ENCODE measurements around the gene OGFOD3.
"Not testable (repeated sequence)": the region's sequence is repeated elsewhere in the genome, so short reads cannot be mapped to it uniquely, and the experiment has no call there.

OGFOD3 gene

DNA sequence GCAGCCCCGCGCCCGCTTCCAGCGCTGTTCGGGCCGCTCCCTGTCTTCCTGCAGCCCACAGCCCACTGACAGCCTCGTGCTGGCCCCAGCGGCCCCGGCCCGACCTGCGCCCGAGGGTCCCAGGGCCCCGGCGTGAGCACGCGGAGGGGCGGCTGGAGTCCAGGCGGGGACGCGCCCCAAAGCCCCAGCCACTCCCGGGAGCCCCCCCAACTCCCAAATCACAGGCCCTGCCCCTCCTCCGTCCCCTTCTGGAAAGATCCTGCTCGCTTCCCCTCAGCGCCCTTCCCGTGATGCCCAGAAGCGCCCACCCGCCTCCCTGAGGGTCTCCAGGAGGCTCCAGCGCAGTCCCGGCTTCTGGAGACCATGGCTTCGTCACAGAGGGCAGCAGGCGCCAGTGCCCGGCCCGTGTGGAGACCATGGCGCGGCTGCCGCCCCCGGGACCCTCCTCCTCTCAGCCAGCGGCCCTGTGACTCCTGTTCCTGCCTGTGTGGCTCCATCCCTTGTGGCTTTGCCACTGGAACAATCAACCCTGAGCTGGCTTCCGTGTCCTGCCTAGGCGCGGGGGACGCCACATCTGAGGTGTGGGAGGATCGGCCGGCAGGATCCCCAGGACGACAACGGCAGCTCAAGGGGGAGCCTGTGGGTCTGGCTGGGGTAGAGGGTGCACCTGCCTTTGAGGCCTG lies 42.9 kb downstream of the OGFOD3 start:
- DNase-seq (ENCODE audit: low read depth in 1 of 2, low spot score in 1 of 2): no peak
- in situ Hi-C loops (cut with HindIII; ENCODE audit: low pct_unique_long_range_greater_than_20kb, low sequenced_read_pairs): no loop called here
- no peak for TF ChIP-seq JUND (IDR thresholded peaks at IDR 0.05; ENCODE audit: low read depth)

DNA sequence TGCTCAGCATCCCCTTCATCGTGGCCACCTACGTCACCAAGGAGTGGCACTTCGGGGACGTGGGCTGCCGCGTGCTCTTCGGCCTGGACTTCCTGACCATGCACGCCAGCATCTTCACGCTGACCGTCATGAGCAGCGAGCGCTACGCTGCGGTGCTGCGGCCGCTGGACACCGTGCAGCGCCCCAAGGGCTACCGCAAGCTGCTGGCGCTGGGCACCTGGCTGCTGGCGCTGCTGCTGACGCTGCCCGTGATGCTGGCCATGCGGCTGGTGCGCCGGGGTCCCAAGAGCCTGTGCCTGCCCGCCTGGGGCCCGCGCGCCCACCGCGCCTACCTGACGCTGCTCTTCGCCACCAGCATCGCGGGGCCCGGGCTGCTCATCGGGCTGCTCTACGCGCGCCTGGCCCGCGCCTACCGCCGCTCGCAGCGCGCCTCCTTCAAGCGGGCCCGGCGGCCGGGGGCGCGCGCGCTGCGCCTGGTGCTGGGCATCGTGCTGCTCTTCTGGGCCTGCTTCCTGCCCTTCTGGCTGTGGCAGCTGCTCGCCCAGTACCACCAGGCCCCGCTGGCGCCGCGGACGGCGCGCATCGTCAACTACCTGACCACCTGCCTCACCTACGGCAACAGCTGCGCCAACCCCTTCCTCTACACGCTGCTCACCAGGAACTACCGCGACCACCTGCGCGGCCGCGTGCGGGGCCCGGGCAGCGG lies 43.6 kb downstream of the OGFOD3 start:
- TF ChIP-seq JUND (IDR thresholded peaks at IDR 0.05; ENCODE audit: low read depth): no peak
- in situ Hi-C loops (cut with HindIII; ENCODE audit: low pct_unique_long_range_greater_than_20kb, low sequenced_read_pairs): no loop called here
- DNase-seq (ENCODE audit: low read depth in 1 of 2, low spot score in 1 of 2): no peak

DNA sequence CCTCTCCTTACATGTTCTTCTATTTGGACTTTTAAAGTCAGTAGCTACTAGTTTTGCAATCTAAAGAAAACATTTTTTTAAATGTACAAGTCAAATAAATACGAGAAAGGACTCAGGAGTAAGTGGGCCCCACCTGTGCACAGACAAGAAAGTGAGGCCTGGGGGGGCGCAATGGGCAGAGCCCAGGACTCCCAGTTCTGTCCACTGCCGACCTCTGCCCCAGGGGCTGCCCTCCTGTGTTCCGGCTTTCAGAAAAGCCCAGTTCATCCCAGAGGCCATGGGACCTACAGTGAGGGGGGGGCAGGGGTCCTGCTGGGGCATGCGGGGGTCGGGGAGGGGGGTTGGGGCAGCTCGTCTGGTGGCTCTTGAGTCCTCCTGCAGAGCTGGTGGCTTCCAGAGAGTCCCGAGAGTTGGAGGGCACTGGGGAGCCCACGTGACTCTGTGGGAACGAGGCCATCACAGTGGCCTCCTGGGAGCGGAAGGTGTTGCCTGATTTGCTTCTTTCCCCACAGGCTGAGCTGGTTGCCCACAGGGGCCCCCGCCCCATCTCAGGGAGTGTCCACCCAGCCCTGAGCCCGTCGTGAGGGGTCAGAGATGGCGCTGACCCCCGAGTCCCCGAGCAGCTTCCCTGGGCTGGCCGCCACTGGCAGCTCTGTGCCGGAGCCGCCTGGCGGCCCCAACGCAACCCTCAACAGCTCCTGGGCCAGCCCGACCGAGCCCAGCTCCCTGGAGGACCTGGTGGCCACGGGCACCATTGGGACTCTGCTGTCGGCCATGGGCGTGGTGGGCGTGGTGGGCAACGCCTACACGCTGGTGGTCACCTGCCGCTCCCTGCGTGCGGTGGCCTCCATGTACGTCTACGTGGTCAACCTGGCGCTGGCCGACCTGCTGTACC lies 44.4 kb downstream of the OGFOD3 start:
- DNase-seq (ENCODE audit: low read depth in 1 of 2, low spot score in 1 of 2): no peak
- in situ Hi-C loops (cut with HindIII; ENCODE audit: low pct_unique_long_range_greater_than_20kb, low sequenced_read_pairs): no loop called here
- no peak for TF ChIP-seq JUND (IDR thresholded peaks at IDR 0.05; ENCODE audit: low read depth)

DNA sequence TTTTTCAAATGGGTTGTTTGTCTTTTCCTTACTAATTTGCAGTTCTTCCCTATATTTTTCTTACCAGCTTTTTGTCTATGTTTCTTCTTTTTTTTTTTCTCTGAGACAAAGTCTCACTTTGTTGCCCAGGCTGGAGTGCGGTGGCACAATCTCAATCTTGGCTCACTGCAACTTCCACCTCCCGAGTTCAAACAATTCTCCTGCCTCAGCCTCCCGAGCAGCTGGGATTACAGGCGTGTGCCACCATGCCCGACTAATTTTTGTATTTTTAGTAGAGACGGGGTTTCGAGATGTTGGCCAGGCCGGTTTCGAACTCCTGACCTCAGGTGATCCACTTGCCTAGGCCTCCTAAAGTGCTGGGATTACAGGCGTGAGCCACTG lies 45.3 kb downstream of the OGFOD3 start:
- DNase-seq (ENCODE audit: low read depth in 1 of 2, low spot score in 1 of 2); in situ Hi-C loops (cut with HindIII; ENCODE audit: low pct_unique_long_range_greater_than_20kb, low sequenced_read_pairs): not testable (repeated sequence)

DNA sequence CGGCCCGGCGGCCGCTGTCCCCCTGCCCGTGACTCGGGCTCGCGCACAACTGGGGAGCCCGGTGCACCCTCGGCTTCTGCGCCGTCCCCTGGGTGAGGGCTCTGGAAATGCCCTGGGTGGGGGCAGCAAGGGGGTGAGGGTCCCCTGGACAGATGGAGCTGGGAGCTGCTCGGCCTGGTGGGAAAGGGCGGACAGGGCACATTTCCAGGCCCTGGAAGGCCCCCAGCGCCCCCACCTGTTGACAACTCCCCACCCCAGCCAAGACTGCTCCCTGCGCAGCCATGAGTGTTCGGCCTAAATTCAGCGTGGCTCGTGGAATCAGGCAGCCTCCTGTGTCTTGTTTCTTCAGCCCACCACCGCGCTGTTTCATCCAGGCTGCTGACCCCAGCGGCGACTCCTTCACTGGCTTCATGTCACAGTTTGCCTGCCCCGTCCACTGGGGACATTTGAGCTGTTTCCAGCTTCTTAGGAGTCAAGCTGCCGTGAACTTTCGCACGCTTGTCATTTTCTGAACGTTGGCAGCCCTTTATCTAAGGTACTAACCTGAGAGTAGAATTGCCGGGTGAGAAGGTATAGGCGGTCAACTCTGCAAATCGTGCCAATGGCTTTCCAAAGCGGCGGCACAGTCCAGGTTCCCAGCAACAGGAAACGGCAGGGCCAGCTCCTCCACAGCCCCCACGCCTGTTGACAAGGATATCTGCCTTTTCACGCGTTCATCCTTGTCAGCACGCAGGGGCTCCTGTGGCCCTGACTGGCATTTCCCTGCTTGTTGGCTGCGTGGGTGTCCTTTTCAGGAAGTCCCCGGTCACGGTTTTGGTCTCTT lies 45.9 kb downstream of the OGFOD3 start:
- no peak for DNase-seq (ENCODE audit: low read depth in 1 of 2, low spot score in 1 of 2)
- in situ Hi-C loops (cut with HindIII; ENCODE audit: low pct_unique_long_range_greater_than_20kb, low sequenced_read_pairs): no loop called here
- TF ChIP-seq JUND (IDR thresholded peaks at IDR 0.05; ENCODE audit: low read depth): no peak

DNA sequence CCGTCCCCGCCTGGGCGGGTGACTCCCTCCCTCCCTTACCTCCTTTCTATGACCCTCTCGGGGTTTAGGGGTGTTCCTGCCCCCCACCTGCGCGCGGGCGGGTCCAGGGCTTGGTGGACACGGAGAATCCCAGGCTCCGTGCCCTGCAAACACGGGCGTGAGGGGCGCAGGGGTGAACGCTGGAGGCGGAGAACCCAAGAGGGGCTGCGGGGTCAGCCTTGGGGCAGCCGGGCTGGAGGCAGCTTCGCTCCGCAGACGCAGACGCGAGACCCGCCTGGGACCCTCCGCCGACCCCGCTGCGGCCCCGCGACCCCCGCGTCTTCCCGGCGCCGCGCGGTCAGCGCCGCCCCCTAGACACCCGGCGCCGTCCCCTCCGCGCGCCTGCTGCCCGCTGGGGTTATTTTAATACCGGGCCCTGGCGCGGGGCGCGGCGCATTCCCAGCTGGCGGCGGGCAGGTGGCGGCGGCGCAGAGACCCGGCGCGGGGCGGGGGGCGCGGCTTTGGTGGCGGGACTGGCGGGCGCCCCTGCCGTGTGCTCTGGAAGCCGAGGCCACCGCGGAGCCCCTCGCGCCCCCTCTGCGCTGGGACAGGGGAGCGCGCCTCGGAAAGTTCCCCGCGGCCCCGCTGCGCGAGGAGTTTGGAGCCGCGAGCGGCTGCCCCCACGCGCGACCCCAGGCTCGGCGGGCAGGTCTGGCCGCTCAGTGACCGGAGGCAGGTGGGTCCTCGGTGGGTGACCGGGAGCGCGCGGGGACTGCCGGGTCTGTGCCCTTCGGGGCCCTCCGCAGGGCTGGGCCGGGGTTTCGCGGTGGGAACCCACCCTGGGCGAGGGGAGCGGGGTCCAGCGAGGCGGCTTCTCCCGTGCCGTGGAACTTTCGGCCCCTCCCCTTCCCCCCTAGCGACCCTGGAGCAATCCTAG lies 46.8 kb downstream of the OGFOD3 start, which contains the start of gene UTS2R:
Gene UTS2R, plus strand, starts transcription at position 433 of the 916 bp plus-strand sequence. CDS start 2,560 bp downstream, outside the sequence.
- in situ Hi-C loops (cut with HindIII; ENCODE audit: low pct_unique_long_range_greater_than_20kb, low sequenced_read_pairs): no loop called here
- no peak for TF ChIP-seq JUND (IDR thresholded peaks at IDR 0.05; ENCODE audit: low read depth)
- DNase-seq (ENCODE audit: low read depth in 1 of 2, low spot score in 1 of 2): no peak

DNA sequence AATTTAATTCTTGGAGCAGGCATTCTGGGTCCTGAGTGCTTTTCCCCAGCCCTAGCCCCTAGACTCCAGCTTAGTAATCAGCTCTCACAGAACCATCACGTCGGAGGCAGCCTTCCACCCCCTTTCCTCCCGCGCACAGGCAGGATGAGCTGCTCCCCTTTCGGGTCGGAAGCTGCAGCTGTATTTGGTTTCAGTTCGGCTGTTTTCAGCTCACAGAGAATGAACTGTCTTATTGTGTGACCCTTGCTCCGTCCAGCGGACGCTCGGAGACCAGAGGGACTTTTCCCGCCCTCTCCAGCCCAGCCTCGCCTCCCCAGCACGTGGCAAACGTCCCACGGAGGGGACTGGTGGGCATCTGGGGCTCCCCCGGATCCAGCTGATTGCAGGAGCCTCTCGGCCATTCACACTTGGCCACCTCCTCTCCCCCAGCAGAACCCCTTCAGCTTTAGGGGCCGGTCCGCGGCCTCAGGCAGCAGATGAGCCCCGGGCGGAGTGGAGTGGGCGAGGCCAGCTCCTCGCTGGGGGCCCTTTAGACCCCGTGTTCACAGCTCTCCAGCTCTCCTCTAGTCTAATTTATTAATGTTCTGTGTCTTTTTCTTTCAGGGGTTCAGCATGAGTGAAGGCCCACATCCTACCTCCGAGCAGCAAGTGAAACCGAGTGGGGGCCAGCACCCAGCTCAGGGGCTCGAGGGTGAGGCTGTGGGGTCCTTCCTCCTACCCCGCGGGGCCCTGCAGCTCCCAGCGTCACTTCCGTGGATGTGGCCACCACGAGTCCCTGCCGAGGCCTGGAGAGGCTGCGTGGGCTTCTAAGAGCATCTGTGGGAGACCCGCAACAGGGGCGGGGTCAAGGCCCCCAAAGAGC lies 47.7 kb downstream of the OGFOD3 start:
- in situ Hi-C loops (cut with HindIII; ENCODE audit: low pct_unique_long_range_greater_than_20kb, low sequenced_read_pairs): no loop called here
- TF ChIP-seq JUND (IDR thresholded peaks at IDR 0.05; ENCODE audit: low read depth): no peak
- no peak for DNase-seq (ENCODE audit: low read depth in 1 of 2, low spot score in 1 of 2)

DNA sequence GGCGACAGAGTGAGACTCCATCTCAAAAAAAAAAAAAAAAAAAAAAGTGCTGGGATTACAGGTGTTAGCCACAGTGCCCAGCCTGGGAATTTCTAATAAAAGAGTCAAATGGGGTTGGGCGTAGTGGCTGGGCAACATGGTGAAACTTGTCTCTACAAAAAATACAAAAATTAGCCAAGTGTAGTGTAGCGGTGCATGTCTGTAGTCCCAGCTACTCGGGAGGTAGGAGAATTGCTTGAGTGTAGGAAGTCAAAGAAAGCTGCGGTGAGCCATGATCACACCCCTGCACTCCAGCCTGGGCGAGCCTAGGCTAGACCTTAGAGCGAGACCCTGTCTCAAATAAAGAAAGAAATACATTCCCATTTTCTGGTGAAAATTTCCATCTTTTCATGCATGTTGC lies 49.2 kb downstream of the OGFOD3 start:
- in situ Hi-C loops (cut with HindIII; ENCODE audit: low pct_unique_long_range_greater_than_20kb, low sequenced_read_pairs): no loop called here
- no peak for TF ChIP-seq JUND (IDR thresholded peaks at IDR 0.05; ENCODE audit: low read depth)
- no peak for DNase-seq (ENCODE audit: low read depth in 1 of 2, low spot score in 1 of 2)

DNA sequence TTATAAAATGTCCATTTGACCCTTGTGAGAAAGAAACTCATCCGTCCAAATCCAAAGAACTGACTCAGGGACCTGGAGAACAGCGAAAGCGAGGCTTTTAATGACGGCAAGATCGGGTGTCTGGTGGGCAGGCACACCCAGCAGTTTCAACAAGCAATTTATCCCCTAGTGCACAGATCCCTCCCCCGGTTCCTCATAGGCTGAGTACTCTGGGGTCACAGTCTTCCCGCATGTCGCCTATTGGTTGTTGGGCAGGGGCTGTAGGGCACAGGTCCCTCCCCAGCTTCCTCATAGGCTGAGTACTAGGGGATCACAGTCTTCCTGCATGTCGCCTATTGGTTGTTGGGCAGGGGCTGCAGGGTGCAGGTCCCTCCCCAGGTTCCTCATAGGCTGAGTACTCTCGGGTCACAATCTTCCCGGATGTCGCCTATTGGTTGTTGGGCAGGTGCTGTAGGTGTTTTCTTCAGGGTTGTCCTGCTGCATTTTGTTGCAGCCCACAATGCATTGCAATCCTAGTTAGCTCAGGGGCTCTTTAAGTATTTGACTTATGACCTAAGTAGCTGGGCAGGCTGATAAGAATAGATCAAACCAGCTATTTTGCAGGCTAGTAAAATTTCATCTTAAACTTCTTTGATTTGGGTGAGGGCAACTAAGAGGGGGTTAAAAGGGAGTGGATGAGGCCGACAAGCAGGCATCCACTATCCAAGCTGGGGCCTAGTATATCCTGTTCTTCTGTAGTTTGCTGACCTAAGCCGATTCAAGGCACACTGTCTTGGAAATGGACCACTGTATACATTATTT lies 50.5 kb downstream of the OGFOD3 start:
- peak in 1 of 2 experiments; percentile 67 for DNase-seq (ENCODE audit: low read depth in 1 of 2, low spot score in 1 of 2)
- no peak for TF ChIP-seq JUND (IDR thresholded peaks at IDR 0.05; ENCODE audit: low read depth)
- in situ Hi-C loops (cut with HindIII; ENCODE audit: low pct_unique_long_range_greater_than_20kb, low sequenced_read_pairs): no loop called here

DNA sequence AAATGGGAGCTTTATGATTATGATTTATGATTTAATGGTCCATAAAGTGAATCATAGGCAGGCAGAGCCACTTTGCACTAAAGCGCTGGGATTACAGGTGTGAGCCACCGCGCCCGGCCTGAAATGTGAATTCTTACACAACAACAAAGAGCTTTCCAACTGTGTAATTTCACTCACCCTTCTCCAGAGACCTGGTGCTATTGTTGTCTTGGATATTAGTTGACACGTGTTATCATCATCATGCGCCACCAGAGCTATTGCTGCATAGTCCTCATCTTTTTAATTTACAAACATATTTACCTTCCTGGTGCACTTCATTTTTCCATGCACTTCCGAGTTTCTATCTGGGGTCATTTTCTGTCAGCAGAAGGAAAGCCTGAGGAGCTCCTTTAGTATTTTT lies 51.6 kb downstream of the OGFOD3 start:
- TF ChIP-seq JUND (IDR thresholded peaks at IDR 0.05; ENCODE audit: low read depth): no peak
- no peak for DNase-seq (ENCODE audit: low read depth in 1 of 2, low spot score in 1 of 2)
- in situ Hi-C loops (cut with HindIII; ENCODE audit: low pct_unique_long_range_greater_than_20kb, low sequenced_read_pairs): no loop called here
